Measurements from ENCODE around the gene RFX1.

GRCh38 chr19:14033946-14034345, 27.8 kb upstream of the RFX1 start:
- no peak for TF ChIP-seq CTCF (IDR thresholded peaks at IDR 0.05)
- no peak for TF ChIP-seq POLR2AphosphoS5 (IDR thresholded peaks at IDR 0.05)
- TF ChIP-seq POLR2A (IDR thresholded peaks at IDR 0.05), result no peak
